ENCODE data around the gene ZNF385B. TPM values are rescaled to one million over a fixed set of nuclear protein-coding genes. Genes with fewer than 3 reads are reported as not detected.

The ZNF385B gene
- total RNA-seq, 1 donor from 2014 or later: 1.9 TPM

DNA sequence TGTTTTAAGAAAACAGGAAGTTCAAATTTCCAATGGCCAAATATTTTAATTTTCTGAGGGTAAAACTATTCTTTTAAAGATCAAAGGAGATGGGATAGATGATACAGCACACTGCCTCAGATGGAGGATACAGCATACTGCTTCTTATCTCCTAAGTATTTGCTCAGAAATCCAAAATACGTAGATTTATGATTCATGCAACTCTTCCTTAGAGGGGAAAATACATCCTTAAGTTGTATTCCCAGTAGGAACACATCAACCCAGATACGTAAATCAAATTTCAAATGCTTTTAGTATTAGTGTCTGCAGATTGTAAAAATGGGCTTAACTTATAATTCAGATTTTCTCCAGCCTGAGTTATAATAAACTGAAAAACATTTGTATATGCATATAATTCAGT, 235.2 kb downstream of the ZNF385B start:
- Mint-ChIP-seq H3K36me3 (no peaks in the 10 kb centered on the region), H3K4me1 (ENCODE audit: unreplicated experiment) (no peaks in the 10 kb centered on the region), H3K27ac (no peak overlapping the region), H3K27me3 (no peaks in the 10 kb centered on the region), H3K4me3 (no peak overlapping the region), H3K9me3 (no peaks in the 10 kb centered on the region)
- TF ChIP-seq, protein P1, sequence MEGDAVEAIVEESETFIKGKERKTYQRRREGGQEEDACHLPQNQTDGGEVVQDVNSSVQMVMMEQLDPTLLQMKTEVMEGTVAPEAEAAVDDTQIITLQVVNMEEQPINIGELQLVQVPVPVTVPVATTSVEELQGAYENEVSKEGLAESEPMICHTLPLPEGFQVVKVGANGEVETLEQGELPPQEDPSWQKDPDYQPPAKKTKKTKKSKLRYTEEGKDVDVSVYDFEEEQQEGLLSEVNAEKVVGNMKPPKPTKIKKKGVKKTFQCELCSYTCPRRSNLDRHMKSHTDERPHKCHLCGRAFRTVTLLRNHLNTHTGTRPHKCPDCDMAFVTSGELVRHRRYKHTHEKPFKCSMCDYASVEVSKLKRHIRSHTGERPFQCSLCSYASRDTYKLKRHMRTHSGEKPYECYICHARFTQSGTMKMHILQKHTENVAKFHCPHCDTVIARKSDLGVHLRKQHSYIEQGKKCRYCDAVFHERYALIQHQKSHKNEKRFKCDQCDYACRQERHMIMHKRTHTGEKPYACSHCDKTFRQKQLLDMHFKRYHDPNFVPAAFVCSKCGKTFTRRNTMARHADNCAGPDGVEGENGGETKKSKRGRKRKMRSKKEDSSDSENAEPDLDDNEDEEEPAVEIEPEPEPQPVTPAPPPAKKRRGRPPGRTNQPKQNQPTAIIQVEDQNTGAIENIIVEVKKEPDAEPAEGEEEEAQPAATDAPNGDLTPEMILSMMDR (conservative IDR thresholded peaks at IDR 0.05): no peak
- no peak for DNase-seq (ENCODE audit: extremely low spot score, unreplicated experiment)

DNA sequence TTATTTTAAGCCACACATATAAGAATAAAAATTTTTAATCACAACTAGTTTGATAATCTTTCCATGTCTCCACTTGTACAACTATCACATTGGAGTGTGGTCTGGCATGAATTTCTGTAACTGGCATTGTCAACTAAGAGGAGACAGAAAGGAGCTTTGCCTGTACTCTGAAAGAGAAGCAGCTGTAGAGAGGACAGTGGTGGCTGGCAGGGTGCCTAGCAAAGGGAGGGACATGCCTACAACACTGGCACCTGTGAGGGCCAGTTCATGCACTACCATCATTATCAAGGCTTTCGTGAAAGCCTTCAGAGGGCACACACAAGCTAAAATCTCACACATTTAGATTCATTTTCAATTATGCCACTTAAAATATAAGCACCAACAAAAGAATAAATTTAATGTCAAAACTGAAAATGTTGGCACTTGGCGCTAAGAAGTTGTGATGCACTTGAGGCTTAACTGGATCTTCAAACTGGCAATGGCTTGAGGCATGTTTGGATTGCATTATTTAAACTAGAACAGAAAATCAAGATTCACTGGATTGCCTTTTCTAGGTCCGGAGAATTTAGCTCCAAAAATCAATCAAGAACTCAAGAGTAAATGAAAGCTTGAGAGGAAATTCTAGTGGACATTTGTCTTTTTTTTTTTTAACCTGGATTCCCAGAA, 238.6 kb downstream of the ZNF385B start:
- no peak for DNase-seq (ENCODE audit: extremely low spot score, unreplicated experiment)
- H3K27me3 Mint-ChIP-seq: no peaks in the 10 kb centered on the region
- no peaks in the 10 kb centered on the region for H3K4me1 Mint-ChIP-seq (ENCODE audit: unreplicated experiment)
- no peaks in the 10 kb centered on the region for H3K9me3 Mint-ChIP-seq
- H3K4me3 Mint-ChIP-seq: no peak overlapping the region
- H3K36me3 Mint-ChIP-seq: no peaks in the 10 kb centered on the region
- no peak overlapping the region for H3K27ac Mint-ChIP-seq
- TF ChIP-seq, protein P1 (conservative IDR thresholded peaks at IDR 0.05): no peak

DNA sequence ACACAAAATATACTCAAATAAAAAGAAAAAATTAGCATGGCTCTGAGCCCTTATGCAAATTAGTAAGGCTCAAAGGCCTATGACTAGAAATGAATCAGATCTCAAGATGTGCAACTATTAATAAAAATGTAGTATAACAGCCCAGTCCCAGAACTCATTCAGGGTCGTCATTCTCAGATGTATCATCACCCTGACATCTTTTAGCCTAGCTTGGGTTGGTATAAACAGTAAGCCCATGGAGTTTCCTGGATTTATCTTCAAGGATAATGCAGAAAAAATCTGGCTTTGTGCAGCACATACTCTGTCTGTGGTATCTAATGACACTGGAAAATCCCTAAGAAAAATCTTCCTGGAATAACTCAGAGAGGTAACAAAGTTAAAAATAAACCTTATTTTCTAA, 239.3 kb downstream of the ZNF385B start:
- TF ChIP-seq, protein P1 (conservative IDR thresholded peaks at IDR 0.05): no peak
- no peak for DNase-seq (ENCODE audit: extremely low spot score, unreplicated experiment)
- Mint-ChIP-seq H3K9me3 (no peaks in the 10 kb centered on the region), H3K4me1 (ENCODE audit: unreplicated experiment) (no peaks in the 10 kb centered on the region), H3K36me3 (no peaks in the 10 kb centered on the region), H3K27me3 (no peaks in the 10 kb centered on the region), H3K4me3 (no peak overlapping the region), H3K27ac (no peak overlapping the region)

DNA sequence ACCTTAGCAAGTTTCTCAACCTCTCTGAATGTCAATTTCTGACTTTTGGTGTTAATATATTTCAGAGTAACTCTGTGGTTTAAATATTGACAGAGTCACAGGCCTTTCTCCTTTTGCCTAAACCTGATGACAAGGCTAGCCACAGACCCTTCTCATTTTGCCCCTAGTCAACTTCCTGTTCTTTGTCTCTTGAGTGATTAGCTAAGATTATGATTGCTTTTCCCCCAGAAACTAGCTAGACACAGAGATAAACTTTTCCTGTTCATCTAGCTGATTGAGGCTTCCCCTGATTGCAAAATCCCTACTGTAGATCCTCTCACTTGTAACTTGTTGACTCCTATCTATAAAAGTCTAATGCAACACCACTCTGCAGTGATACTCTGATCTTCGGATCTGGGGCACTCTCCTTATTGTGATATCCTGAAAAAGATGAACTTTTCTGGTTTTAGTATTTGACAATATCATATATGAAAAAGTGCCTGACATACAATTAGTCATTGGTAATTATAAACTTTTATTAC, 241.4 kb downstream of the ZNF385B start:
- H3K9me3 Mint-ChIP-seq: no peaks in the 10 kb centered on the region
- TF ChIP-seq, protein P1 (conservative IDR thresholded peaks at IDR 0.05): no peak
- no peaks in the 10 kb centered on the region for H3K36me3 Mint-ChIP-seq
- no peaks in the 10 kb centered on the region for H3K4me1 Mint-ChIP-seq (ENCODE audit: unreplicated experiment)
- H3K27ac Mint-ChIP-seq: no peak overlapping the region
- no peaks in the 10 kb centered on the region for H3K27me3 Mint-ChIP-seq
- no peak for DNase-seq (ENCODE audit: extremely low spot score, unreplicated experiment)
- no peak overlapping the region for H3K4me3 Mint-ChIP-seq

DNA sequence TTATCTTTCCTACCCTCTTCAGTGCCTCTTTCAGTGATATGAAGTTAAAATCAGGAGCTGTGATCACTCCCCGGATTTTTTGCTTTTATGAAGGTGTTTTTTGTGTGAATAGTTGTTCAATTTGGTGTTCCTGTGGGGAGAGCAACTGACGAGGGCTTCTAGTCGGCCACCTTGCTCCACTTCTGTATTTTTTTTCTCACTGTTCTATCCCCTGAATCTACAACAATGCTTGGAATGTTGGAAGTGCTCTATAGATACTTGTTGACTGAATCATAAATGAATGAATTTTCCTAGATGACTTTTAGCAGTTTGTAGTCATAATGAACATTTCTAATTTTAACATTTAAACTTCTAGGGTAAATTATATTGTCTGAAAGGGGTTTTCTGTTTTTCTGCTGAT, 247.3 kb downstream of the ZNF385B start:
- no peak for DNase-seq (ENCODE audit: extremely low spot score, unreplicated experiment)
- Mint-ChIP-seq H3K4me1 (ENCODE audit: unreplicated experiment) (no peaks in the 10 kb centered on the region), H3K9me3 (peaks cover 5% of the 10 kb centered on the region), H3K36me3 (no peaks in the 10 kb centered on the region), H3K27ac (no peak overlapping the region), H3K27me3 (no peaks in the 10 kb centered on the region), H3K4me3 (no peak overlapping the region)
- TF ChIP-seq, protein P1 (conservative IDR thresholded peaks at IDR 0.05): no peak

All from type B pancreatic cell (in vitro differentiated cells).